Lower lobe of right lung (tissue), 2 donors: ENCODE results near the gene CACNA1H. TPM values are rescaled to one million over a fixed set of nuclear protein-coding genes. Genes with fewer than 3 reads are reported as not detected.

ENCODE experiments used
- ATAC-seq, 2 donors: fragments of 200-7000 bp; cut with Tn5 transposase; one replicate each; pipeline ENCODE4 v1.9.1; 2020 to 2022; ENCODE audit warnings: mild to moderate bottlenecking in 2 of 2, moderate library complexity in 2 of 2
- DNase-seq: peaks from one replicate; pipeline ENCODE4 v3.0.0-alpha.2; 2020
- H3K27ac ChIP-seq: fragments of 200-600 bp; one replicate; pipeline ENCODE4 v1.8.0; 2022
- H3K27me3 ChIP-seq: fragments of 200-600 bp; one replicate; pipeline ENCODE4 v1.8.0; 2022; ENCODE audit warnings: low read depth
- H3K36me3 ChIP-seq: fragments of 200-600 bp; one replicate; pipeline ENCODE4 v1.8.0; 2022; ENCODE audit warnings: mild to moderate bottlenecking
- H3K4me1 ChIP-seq: fragments of 200-600 bp; one replicate; pipeline ENCODE4 v1.8.0; 2022
- H3K4me3 ChIP-seq: fragments of 200-600 bp; one replicate; pipeline ENCODE4 v1.8.0; 2022; ENCODE audit warnings: mild to moderate bottlenecking
- H3K9me3 ChIP-seq: fragments of 200-600 bp; one replicate; pipeline ENCODE4 v1.8.0; 2022
- intact Hi-C: fragments of 100-400 bp; cut with DNase I; formaldehyde crosslinking; loops from one replicate; pipeline ENCODE4 v1.11.0; 2022
- total RNA-seq: library from RNA; stranded (reverse); fragmentation: NEBNext Ultra II Directional; extraction: Animal tissue kit (Norgen Biotek cat#: 25700); gene quantifications from one replicate; pipeline ENCODE4 v1.2.1, GENCODE V29; 2021
- TF ChIP-seq, protein P1 (sequence below): fragments of 200-600 bp; IDR thresholded peaks from one replicate; pipeline ENCODE4 v1.8.0; 2022; ENCODE audit warnings: antibody characterized with exemption, mild to moderate bottlenecking
- donor health status: DM: no; HTN: yes; CAD: no; lungs with severe emphysema.

Gene CACNA1H
- total RNA-seq, 1 donor from 2014 or later: 8.4 TPM

DNA sequence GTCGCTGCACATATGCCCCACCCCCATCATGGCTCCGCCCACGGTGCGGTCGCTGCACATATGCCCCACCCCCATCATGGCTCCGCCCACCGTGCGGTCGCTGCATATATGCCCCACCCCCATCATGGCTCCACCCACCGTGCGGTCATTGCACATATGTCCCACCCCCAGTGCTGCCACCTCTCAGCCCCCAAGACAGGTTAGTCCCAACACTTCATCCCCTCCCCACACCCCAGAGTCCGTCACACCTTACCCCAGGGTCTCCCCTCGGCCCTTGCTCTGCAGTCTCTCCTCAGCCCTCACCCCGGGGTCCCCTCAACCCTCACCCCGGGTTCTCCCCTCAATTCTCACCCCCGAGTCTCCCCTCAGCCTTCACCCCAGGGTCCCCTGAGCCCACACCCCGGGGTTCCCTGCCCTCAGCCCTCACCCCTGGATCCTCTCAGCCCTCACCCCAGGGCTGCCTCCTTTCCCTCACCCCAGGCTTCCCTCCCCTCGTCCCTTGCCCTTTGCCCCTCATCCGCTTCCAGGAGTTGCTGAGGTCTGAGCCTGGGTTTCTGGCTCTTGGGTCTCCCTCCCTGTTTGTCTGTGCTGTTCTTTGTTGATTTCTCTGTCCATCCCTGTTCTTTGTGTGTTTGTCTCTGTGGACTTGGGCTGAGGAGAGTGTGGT, 46.6 kb downstream of the CACNA1H start:
- Histone ChIP-seq H3K4me1 (no peaks in the 10 kb centered on the region), H3K27ac (no peak overlapping the region), H3K9me3 (no peaks in the 10 kb centered on the region), H3K4me3 (no peak overlapping the region), H3K27me3 (no peaks in the 10 kb centered on the region), H3K36me3 (no peaks in the 10 kb centered on the region)
- intact Hi-C loops: no loop called here
- TF ChIP-seq, protein P1, sequence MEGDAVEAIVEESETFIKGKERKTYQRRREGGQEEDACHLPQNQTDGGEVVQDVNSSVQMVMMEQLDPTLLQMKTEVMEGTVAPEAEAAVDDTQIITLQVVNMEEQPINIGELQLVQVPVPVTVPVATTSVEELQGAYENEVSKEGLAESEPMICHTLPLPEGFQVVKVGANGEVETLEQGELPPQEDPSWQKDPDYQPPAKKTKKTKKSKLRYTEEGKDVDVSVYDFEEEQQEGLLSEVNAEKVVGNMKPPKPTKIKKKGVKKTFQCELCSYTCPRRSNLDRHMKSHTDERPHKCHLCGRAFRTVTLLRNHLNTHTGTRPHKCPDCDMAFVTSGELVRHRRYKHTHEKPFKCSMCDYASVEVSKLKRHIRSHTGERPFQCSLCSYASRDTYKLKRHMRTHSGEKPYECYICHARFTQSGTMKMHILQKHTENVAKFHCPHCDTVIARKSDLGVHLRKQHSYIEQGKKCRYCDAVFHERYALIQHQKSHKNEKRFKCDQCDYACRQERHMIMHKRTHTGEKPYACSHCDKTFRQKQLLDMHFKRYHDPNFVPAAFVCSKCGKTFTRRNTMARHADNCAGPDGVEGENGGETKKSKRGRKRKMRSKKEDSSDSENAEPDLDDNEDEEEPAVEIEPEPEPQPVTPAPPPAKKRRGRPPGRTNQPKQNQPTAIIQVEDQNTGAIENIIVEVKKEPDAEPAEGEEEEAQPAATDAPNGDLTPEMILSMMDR: no peak
- ATAC-seq (no peak), DNase-seq (no peak)

DNA sequence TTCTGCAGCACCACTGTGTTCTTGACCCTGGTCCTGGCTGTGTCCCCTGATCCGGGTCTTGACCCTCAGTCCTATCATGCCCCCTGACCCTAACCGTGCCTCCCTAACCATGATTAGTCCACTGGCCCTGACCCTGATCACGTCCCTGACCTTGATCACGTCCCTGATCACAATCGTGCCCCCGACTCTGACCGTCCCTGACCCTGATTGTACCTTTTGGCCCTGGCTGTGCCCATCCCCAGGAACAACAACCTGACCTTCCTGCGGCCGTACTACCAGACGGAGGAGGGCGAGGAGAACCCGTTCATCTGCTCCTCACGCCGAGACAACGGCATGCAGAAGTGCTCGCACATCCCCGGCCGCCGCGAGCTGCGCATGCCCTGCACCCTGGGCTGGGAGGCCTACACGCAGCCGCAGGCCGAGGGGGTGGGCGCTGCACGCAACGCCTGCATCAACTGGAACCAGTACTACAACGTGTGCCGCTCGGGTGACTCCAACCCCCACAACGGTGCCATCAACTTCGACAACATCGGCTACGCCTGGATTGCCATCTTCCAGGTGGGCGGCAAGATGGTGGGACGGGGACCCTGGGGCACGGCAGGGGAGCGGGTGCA, 47.2 kb downstream of the CACNA1H start:
- DNase-seq (no peak), ATAC-seq (no peak)
- Histone ChIP-seq H3K4me1 (no peaks in the 10 kb centered on the region), H3K27ac (no peak overlapping the region), H3K27me3 (no peaks in the 10 kb centered on the region), H3K36me3 (no peaks in the 10 kb centered on the region), H3K4me3 (no peak overlapping the region), H3K9me3 (no peaks in the 10 kb centered on the region)
- intact Hi-C loops: no loop called here
- TF ChIP-seq, protein P1: no peak

DNA sequence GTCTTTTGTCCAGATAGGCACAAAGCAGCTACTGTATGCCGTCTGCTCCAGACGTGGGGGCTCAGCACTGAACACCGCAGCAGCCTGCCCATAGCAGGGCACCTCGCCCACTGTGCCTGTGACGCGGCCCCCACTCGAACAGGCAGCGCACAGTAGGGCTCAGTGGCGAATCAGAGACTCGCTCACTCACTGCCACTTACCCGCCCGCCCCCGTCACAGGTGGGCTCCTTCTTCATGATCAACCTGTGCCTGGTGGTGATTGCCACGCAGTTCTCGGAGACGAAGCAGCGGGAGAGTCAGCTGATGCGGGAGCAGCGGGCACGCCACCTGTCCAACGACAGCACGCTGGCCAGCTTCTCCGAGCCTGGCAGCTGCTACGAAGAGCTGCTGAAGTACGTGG, 48.5 kb downstream of the CACNA1H start:
- ATAC-seq (no peak), DNase-seq (no peak)
- no peaks in the 10 kb centered on the region for H3K9me3 ChIP-seq
- H3K4me3 ChIP-seq: no peak overlapping the region
- no peaks in the 10 kb centered on the region for H3K27me3 ChIP-seq
- intact Hi-C loops: no loop called here
- H3K27ac ChIP-seq: no peak overlapping the region
- no peaks in the 10 kb centered on the region for H3K4me1 ChIP-seq
- TF ChIP-seq, protein P1: no peak
- H3K36me3 ChIP-seq: no peaks in the 10 kb centered on the region

GRCh38 chr16:1202274-1202673, 49.4 kb downstream of the CACNA1H start:
- Histone ChIP-seq H3K4me1 (no peaks in the 10 kb centered on the region), H3K9me3 (no peaks in the 10 kb centered on the region), H3K27ac (no peak overlapping the region), H3K36me3 (no peaks in the 10 kb centered on the region), H3K27me3 (no peaks in the 10 kb centered on the region), H3K4me3 (no peak overlapping the region)
- intact Hi-C loops: no loop called here
- TF ChIP-seq, protein P1: no peak
- DNase-seq (no peak), ATAC-seq (no peak)

DNA sequence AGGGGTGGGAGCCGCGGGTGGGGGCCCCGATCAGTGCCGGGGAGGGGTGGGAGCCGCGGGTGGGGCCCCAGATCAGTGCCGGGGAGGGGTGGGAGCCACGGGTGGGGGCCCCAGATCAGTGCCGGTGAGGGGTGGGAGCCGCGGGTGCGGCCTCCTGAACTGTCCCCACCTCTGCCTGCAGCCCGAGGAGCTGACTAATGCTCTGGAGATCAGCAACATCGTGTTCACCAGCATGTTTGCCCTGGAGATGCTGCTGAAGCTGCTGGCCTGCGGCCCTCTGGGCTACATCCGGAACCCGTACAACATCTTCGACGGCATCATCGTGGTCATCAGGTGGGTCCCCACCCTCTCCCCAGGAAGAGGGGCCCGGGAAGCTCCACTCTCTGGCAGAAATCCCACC, 52.0 kb downstream of the CACNA1H start:
- H3K36me3 ChIP-seq: no peaks in the 10 kb centered on the region
- no peak for ATAC-seq

More for the DNA sequence above, 52.0 kb downstream of the CACNA1H start:
- Histone ChIP-seq H3K27ac (no peak overlapping the region), H3K4me3 (no peak overlapping the region), H3K4me1 (no peaks in the 10 kb centered on the region), H3K27me3 (no peaks in the 10 kb centered on the region), H3K9me3 (no peaks in the 10 kb centered on the region)
- TF ChIP-seq, protein P1: no peak
- intact Hi-C loops: no loop called here
- DNase-seq: no peak
